Epithelial cell of proximal tubule (primary cell): Measurements from ENCODE around the gene UST. TPM values are rescaled to one million over a fixed set of nuclear protein-coding genes. Genes with fewer than 3 reads are reported as not detected.

ENCODE experiments used
- DNase-seq: peaks from one replicate; pipeline ENCODE4 v3.0.0-alpha.2; 2011; ENCODE audit warnings: low read depth
- H3K4me3 ChIP-seq: 2 replicates; pipeline ENCODE4 v1.5.1; 2011; ENCODE audit warnings: low read depth, mild to moderate bottlenecking, low read length
- total RNA-seq: library from RNA; depleted of rRNA; stranded (reverse); fragments of >200 nt; gene quantifications from 2 replicates; pipeline ENCODE4 v1.2.3, GENCODE V29; 2015
- TF ChIP-seq, protein P1 (sequence below): conservative IDR thresholded peaks from 2 replicates; pipeline ENCODE4 v1.5.1; 2012; ENCODE audit warnings: low read depth, mild to moderate bottlenecking, low read length

The UST gene
- total RNA-seq, 1 donor from 2014 or later = 1.1 TPM

DNA sequence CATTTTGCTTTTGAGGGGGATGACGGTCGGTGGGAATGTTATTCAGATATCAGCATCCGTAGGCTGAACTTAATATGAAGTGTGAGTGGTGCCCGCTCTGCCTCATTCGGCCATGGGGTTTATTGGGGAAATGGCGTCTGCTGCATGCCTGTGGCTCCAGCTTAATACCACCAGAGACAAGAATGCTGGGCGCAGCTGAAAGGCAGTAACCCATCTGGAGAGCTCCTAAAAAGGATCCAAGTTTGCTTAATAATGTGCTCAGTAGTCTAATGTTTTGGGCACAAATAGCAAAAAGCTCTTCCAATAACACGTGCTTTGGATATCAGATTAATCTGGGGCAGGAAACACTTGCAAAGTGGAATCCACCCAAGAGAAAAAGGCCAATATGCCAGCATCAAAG, 297.7 kb downstream of the UST start:
- H3K4me3 ChIP-seq = no peak overlapping the region
- no peak for DNase-seq
- TF ChIP-seq, protein P1, sequence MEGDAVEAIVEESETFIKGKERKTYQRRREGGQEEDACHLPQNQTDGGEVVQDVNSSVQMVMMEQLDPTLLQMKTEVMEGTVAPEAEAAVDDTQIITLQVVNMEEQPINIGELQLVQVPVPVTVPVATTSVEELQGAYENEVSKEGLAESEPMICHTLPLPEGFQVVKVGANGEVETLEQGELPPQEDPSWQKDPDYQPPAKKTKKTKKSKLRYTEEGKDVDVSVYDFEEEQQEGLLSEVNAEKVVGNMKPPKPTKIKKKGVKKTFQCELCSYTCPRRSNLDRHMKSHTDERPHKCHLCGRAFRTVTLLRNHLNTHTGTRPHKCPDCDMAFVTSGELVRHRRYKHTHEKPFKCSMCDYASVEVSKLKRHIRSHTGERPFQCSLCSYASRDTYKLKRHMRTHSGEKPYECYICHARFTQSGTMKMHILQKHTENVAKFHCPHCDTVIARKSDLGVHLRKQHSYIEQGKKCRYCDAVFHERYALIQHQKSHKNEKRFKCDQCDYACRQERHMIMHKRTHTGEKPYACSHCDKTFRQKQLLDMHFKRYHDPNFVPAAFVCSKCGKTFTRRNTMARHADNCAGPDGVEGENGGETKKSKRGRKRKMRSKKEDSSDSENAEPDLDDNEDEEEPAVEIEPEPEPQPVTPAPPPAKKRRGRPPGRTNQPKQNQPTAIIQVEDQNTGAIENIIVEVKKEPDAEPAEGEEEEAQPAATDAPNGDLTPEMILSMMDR = no peak

DNA sequence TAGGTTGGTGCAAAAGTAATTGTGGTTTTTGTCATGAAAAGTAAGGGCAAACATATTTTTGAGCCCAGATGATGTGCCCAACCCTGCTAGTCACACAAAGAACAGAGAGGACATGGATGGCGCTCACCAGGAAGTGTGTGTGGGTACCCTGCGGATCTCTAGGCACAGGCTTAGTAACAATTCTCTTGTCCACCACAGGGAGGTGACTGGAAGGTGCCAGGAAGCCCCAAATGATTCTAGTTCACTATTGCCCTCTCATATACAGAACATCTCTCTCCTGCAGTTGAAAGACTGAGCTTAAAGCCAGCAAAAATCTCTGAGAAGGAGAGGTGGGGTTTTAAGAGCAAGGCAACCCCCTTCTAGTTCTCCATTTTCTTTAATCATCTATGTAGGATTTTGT, 298.6 kb downstream of the UST start:
- H3K4me3 ChIP-seq = no peak overlapping the region
- no peak for DNase-seq
- TF ChIP-seq, protein P1 = no peak

DNA sequence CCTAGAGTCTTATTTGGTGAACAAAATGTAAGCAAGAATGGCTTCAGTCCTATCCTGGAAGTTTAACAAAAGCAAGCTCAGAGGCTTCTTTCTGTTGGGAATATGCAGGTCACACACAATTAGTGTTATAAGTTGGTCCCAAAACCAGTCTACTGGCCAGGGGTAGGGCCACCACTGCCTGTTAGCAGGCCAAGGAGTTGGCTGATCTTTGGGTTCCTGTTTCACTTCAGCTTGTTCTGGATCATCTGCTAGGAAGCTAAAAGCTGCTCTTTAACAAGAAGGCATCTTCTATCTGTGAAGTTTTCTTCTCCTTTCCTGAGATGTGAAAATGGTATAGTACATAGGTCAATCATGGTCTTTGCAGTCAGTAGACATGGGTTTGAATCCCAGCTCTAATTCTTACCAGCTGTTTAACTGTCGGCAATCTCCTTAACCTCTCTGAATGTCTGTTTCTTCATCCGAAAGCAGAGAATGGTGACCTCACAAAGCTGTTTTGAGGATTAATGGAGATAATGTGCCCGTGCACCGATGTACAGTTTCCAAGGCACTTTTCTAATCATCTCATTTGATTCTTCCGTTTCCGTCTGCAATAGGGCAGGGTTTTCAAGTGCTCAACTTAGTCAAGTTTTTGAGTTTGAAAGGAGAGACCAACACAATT, 299.5 kb downstream of the UST start:
- DNase-seq = no peak
- no peak overlapping the region for H3K4me3 ChIP-seq
- TF ChIP-seq, protein P1 = no peak

DNA sequence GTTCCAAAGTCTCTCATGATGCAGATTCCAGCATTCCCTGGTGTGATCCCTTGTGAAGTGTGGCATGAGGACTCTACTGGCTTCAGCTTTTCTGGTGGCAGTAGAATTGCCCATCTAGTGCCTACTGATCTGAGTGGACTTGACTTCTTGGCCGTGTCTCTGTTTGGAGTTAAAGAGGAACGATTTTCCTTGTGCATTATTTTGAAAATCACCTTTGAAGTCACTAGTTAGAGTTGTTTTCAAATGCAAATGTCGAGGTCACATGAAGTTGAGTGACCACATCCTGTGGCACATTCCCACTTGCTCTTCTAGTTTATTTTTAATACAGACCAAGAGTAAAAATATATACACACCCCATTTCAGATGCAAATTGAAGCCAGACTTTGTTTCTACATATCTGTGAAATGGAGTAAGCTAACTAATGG, 300.0 kb downstream of the UST start:
- no peak for DNase-seq
- no peak overlapping the region for H3K4me3 ChIP-seq
- TF ChIP-seq, protein P1 = no peak

DNA sequence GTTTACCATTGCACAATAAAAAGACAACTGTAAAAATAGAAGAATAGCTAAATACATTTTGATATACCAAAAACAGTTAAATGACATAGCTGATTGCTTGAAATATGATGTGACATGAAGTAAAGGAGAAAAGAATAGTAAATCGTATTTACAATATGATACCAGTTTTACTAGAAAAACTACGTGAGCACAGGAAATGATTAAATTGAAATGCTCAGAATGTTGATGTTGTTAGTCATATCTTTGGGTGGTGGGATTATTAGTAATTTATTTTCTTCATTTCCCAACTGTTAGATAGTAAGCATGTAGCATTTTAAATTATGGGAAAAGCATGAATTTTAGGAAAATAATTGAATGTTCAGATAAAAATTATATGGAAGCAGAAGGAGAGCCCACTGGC, 302.4 kb downstream of the UST start:
- TF ChIP-seq, protein P1 = no peak
- H3K4me3 ChIP-seq = no peak overlapping the region
- DNase-seq = no peak

DNA sequence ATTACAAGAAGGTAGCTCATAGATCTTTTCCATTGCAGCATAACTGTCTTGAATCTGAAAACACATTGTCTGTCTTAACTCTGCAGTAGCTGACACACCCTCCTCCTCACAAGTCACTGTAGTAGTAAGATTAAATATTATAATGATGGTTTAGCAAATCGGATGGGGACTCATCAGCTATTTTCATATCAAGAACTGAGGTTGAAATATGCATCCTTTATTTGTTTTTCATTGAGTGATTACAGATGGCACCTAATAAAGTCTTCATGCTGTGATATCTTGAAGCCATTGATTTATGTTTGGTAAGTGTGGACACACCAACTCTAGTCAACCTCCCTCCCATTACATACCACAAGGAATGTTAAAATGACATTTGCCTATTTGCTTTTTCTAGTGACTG, 303.3 kb downstream of the UST start:
- DNase-seq = no peak
- H3K4me3 ChIP-seq = no peak overlapping the region
- TF ChIP-seq, protein P1 = no peak

DNA sequence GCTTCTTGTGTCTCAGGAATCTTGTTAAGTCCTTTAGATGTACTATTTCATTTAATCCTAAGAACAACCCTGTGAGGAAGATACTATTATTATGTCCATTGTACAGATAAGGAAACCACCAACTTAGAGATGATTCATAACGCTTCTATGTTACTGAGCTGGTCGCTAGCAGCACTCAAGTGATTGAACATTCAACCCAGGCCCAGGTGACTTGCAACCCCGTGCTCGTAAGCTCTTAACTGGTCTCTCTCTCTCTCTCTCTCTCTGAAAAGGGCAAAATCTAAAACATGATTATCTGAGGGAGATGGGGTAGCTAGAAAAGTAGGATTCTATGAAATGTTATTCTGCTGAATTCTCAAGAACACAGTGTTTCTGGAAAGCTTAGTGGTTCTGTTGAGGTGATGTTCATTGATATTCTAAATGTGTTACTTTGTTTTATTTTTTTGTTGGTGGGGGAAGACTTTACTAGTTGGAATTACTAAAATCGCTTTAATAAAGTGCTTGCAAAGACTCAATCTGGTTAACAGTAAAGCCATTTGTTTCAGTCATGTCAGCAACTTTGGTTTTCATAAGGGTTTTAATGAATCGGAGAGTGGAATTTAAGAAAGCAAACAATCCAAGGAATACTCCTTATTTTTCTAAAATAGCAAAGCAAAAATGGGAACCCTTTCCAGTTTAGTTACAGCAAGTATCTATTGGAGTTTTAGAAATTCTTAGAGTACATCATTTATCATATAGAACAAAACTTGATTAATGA, 305.7 kb downstream of the UST start:
- no peak overlapping the region for H3K4me3 ChIP-seq
- DNase-seq = no peak

More for the DNA sequence above, 305.7 kb downstream of the UST start:
- TF ChIP-seq, protein P1 = no peak
